K562 (cell line): ENCODE results near the gene PALLD. TPM values are rescaled to one million over a fixed set of nuclear protein-coding genes. Genes with fewer than 3 reads are reported as not detected.

Source experiments
- CHAMP1 ChIP-seq: fragments of 450-650 bp; IDR thresholded peaks from 2 replicates; pipeline ENCODE4 v1.6.1; 2016; ENCODE audit warnings: mild to moderate bottlenecking
- HCFC1 ChIP-seq: IDR thresholded peaks from 2 replicates; pipeline ENCODE4 v1.6.1; 2012; ENCODE audit warnings: low read depth, low read length, improper control_type of control experiment
- HINFP ChIP-seq: fragments of 450-650 bp; conservative IDR thresholded peaks from 2 replicates; pipeline ENCODE4 v1.6.1; 2016; ENCODE audit warnings: missing genetic modification characterization, low read depth, mild to moderate bottlenecking, control low read depth, missing compliant biosample characterization
- HSF4 ChIP-seq: fragments of 250-450 bp; sonication (Bioruptor Pico); IDR thresholded peaks from 2 replicates; pipeline ENCODE4 v2.1.2; 2022; ENCODE audit warnings: mild to moderate bottlenecking, moderate library complexity, borderline replicate concordance
- NCOA6 ChIP-seq: fragments of 450-650 bp; IDR thresholded peaks from 2 replicates; pipeline ENCODE4 v1.6.1; 2017; ENCODE audit warnings: mild to moderate bottlenecking
- NFATC3 ChIP-seq: fragments of 450-650 bp; IDR thresholded peaks from 2 replicates; pipeline ENCODE4 v1.6.1; 2017; ENCODE audit warnings: mild to moderate bottlenecking
- TFAM ChIP-seq: fragments of 250-450 bp; sonication (Bioruptor Pico); conservative IDR thresholded peaks from 2 replicates; pipeline ENCODE4 v1.5.0; 2021; ENCODE audit warnings: mild to moderate bottlenecking, moderate library complexity
- ZFX ChIP-seq: sonication (generic); formaldehyde crosslinking; IDR thresholded peaks from 2 replicates; pipeline ENCODE4 v1.8.0; 2022; ENCODE audit warnings: mild to moderate bottlenecking, missing genetic modification reagents, moderate library complexity
- ZNF518B ChIP-seq: fragments of 250-450 bp; sonication (Bioruptor Pico); IDR thresholded peaks from 2 replicates; pipeline ENCODE4 v1.5.0; 2021; ENCODE audit warnings: mild to moderate bottlenecking, moderate library complexity
- ZNF592 ChIP-seq: fragments of 450-650 bp; IDR thresholded peaks from 2 replicates; pipeline ENCODE4 v1.6.1; 2017; ENCODE audit warnings: antibody characterized with exemption, mild to moderate bottlenecking
- polyA plus RNA-seq, 8 experiments: library from polyadenylated mRNA; depleted of rRNA in 4 of 8; stranded (reverse) in 5 of 8; unstranded in 3 of 8; fragments of >200 nt; fragmentation: Nextera tagmentation in 2 of 8; fragmentation: Illumina TruSeq in 1 of 8; extraction: Ambion mirVana in 2 of 8; extraction: Trizol in 1 of 8; gene quantifications; 2 replicates each; pipeline versions ENCODE4 v1.2.1 to v1.2.3, GENCODE V29; 2011 to 2014; ENCODE audit warnings: inconsistent platforms in 1 of 8, missing spikeins in 1 of 8
- total RNA-seq, 7 experiments: library from RNA; depleted of rRNA in 6 of 7; stranded (reverse); fragments of >200 nt in 6 of 7; fragmentation: Illumina TruSeq in 2 of 7; extraction: Trizol in 2 of 7; gene quantifications; 2 replicates each; pipeline versions ENCODE4 v1.2.1 to v1.2.3, GENCODE V29; 2011 to 2021; ENCODE audit warnings: low replicate concordance in 1 of 7

Gene PALLD
- total and polyA plus RNA-seq, 9 of the 15 experiments (the other 6 are each of a cell fraction or from before 2014, with no cell fraction given), result 0.01 to 0.35 (median 0.06) TPM; not detected in 3

GRCh38 chr4:168859888-168860694, 363.2 kb downstream of the PALLD start (continued):
- TF ChIP-seq HCFC1, result no peak
- TF ChIP-seq NCOA6, result no peak
- TF ChIP-seq TFAM (CRISPR knock-in tag), result no peak
- TF ChIP-seq CHAMP1, result no peak
- TF ChIP-seq ZNF518B, result no peak
- TF ChIP-seq HINFP (tag), result no peak
- TF ChIP-seq ZFX (CRISPR knock-in tag), result no peak
- TF ChIP-seq ZNF592, result no peak
- no peak for TF ChIP-seq HSF4 (CRISPR knock-in tag)
- no peak for TF ChIP-seq NFATC3
